ENCODE data around the gene JMJD6. TPM values are rescaled to one million over a fixed set of nuclear protein-coding genes. Genes with fewer than 3 reads are reported as not detected.
A peak's percentile ranks its signal among the peaks of the same experiment; 100 is the strongest.
"Not testable (repeated sequence)": the region's sequence is repeated elsewhere in the genome, so short reads cannot be mapped to it uniquely, and the experiment has no call there.

Gene JMJD6
- total RNA-seq, 1 donor from 2014 or later = 86.3 TPM

DNA sequence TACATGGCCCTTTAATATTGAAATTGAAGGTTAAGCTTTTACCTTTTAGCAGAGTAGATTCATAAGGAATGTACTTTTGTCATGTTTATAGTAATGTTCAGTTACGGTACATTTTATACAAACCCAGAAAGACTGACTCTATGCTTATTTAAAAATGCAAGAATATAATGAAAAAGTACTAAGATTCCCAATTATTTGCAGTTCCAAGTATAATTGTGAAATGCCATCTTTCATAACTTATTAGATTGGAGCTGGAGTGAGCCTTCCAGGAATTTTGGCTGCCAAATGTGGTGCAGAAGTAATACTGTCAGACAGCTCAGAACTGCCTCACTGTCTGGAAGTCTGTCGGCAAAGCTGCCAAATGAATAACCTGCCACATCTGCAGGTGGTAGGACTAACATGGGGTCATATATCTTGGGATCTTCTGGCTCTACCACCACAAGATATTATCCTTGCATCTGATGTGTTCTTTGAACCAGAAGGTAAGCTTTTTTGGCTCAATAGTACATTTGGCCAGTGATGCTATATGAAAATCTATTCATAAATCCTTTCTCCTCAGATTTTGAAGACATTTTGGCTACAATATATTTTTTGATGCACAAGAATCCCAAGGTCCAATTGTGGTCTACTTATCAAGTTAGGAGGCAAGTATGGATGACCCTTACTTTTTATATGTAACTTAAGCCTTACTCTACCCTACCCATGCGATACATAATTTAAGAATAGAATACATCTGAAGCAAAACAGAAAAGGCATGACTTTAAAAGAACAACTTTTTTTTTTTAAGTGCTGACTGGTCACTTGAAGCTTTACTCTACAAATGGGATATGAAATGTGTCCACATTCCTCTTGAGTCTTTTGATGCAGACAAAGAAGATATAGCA, 6.6 kb upstream of the JMJD6 start:
- no peak for DNase-seq
- peak overlapping the region; percentile 92 for H3K4me3 Mint-ChIP-seq
- H3K36me3 Mint-ChIP-seq (ENCODE audit: low read depth) = peaks cover 64% of the 10 kb centered on the region
- intact Hi-C loops (cut with micrococcal nuclease) = loop anchor here (10.0 kb wide), 1 partner anchor 658 kb away; the partner anchor contains the start of genes GALR2, SRP68 and ZACN
- no peaks in the 10 kb centered on the region for H3K27me3 Mint-ChIP-seq
- no peaks in the 10 kb centered on the region for H3K9me3 Mint-ChIP-seq
- H3K27ac Mint-ChIP-seq = peak overlapping the region; percentile 51
- peaks cover 40% of the 10 kb centered on the region for H3K4me1 Mint-ChIP-seq

DNA sequence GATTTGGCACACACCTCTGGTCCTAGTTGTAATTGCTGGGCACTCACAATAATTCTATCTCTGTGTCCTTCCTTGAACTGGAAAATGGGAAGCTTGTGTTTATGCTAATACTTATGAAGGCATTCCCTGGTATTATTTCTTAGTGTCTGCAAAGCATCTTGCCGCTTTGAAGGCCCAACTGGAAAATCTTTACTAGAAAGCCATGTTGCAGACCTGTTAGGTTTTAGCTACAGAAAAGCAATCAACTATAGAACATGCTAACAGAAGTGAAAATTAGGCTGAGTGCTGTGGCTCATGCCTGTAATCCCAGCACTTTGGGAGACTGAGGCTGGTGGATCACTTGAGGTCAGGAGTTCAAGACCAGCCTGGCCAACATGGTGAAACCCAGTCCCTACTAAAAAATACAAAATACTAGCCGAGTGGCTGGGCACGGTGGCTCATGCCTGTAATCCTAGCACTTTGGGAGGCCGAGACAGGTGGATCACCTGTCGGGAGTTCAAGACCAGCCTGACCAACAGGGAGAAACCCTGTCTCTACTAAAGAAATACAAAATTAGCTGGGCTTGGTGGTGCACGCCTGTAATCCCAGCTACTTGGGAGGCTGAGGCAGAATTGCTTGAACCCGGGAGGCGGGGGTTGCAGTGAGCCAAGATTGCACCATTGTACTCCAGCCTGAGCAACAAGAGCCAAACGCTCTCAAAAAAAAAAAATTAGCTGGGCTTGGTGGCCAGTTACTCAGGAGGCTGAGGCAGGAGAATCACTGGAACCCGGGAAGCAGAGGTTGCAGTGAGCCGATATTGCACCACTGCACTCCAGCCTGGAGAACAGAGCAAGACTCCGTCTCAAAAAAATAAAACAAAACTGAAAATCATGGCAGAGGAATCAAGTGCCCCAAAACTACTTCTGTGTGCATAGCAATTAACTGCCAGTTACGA, 5.7 kb upstream of the JMJD6 start:
- not testable (repeated sequence) for H3K9me3 Mint-ChIP-seq, H3K27me3 Mint-ChIP-seq, DNase-seq, H3K27ac Mint-ChIP-seq
- peaks cover 63% of the 10 kb centered on the region for H3K36me3 Mint-ChIP-seq (ENCODE audit: low read depth)
- intact Hi-C loops (cut with micrococcal nuclease) = loop anchor here (10.0 kb wide), 1 partner anchor 657 kb away; the partner anchor contains the start of genes GALR2, SRP68 and ZACN
- peak overlapping the region; percentile 92 for H3K4me3 Mint-ChIP-seq
- H3K4me1 Mint-ChIP-seq = peaks cover 46% of the 10 kb centered on the region

DNA sequence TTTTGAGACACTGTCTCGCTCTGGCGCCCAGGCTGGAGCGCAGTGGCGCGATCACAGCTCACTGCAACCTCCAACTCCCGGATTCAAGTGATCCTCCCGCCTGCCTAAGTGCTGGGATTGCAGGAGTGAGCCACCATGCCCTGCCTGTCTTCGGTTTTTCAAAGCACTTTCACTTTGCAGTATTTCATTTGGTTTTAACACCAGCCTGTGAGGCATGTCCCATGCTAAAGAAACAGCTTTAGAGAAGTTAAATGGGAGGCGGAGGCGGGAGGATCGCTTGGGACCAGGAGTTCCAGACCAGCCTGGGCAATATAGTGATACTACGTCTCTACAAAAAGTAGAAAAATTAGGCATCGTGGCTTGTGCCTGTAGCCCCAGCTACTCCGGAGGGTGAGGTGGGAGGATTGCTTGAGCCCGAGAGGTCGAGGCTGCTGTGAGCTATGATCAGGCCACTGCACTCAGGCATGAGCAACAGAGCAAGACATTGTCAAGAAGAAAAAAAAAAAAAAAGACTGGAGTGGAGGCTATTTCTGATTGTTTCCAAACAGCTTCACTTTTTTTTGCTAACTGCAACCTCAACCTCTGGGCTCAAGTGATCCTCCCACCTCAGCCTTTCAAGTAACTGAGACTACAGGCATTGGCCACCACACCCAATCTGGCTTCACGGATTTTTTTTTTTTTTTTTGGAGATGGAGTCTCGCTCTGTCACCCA, 1.5 kb upstream of the JMJD6 start:
- intact Hi-C loops (cut with micrococcal nuclease) = loop anchor here (2.0 to 5.0 kb wide), 2 partner anchors 269 to 413 kb away; partner anchors contain the start of gene SEC14L1
- H3K27me3 Mint-ChIP-seq = no peaks in the 10 kb centered on the region
- DNase-seq = peak; percentile 78
- H3K4me1 Mint-ChIP-seq = peaks cover 39% of the 10 kb centered on the region
- H3K27ac Mint-ChIP-seq = peak overlapping the region; percentile 97
- H3K36me3 Mint-ChIP-seq (ENCODE audit: low read depth) = peaks cover 56% of the 10 kb centered on the region
- H3K4me3 Mint-ChIP-seq = peak overlapping the region; percentile 96
- H3K9me3 Mint-ChIP-seq = no peaks in the 10 kb centered on the region

DNA sequence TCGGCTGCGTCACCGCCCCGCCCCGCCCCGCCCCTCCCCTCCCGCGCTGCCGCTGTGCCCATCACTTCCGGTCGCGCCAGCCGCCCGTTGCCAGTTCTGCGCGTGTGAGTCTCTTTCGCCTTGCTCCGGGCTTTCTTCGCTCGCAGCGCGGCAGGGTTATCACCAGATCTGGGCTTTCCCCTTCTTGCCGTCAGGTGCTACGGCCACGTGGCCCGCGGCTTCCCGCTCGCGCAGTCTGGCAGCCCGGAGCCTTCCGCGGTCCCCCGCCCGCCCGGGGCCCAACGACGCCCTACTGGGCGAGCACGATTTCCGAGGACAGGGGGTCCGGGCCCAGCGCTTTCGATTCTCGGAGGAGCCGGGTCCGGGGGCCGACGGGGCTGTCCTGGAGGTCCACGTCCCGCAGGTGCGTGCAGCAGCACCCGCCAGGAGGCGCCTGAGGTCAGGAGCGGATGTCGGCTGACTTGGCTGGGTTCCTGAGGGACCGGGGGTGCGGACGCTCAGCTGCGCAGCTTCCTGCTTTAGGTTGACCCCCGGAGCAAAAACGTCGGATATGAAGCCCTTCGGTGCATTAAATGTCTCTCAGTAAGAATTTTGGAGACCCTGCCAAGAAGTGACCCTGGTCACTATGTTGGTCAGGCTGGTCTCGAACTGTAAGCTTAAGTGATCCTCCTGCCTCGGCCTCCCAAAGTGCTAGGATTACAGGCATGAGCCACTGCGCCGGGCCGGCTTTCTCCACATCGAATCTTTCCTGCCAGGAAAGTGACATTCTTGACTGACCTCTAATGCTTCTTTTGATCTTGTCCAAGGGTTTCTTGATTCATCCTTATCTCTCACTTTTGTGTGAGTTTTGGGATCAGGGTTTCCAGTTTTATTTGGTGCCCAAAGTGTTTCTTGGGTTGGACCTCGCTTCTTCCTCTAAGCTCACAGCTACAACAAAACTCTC, 641 bp upstream of the JMJD6 start, which contains the start of gene METTL23:
Gene METTL23 (plus strand): TSS at position 64 of the 943 bp plus-strand sequence. CDS start 2,872 bp downstream, outside the sequence.
- peak within 1 kb of the TSS; percentile 96 for H3K4me3 Mint-ChIP-seq
- H3K9me3 Mint-ChIP-seq = no peaks in the 10 kb centered on the region
- H3K36me3 Mint-ChIP-seq (ENCODE audit: low read depth) = peaks cover 55% of the 10 kb centered on the region
- intact Hi-C loops (cut with micrococcal nuclease) = loop anchor here (1.0 to 5.0 kb wide), 3 partner anchors 10 to 414 kb away; partner anchors contain the start of genes SEC14L1 and SRSF2
- H3K27ac Mint-ChIP-seq = peak within 1 kb of the TSS; percentile 97
- peaks cover 37% of the 10 kb centered on the region for H3K4me1 Mint-ChIP-seq
- peak; percentile 94 for DNase-seq
- H3K27me3 Mint-ChIP-seq = no peaks in the 10 kb centered on the region

DNA sequence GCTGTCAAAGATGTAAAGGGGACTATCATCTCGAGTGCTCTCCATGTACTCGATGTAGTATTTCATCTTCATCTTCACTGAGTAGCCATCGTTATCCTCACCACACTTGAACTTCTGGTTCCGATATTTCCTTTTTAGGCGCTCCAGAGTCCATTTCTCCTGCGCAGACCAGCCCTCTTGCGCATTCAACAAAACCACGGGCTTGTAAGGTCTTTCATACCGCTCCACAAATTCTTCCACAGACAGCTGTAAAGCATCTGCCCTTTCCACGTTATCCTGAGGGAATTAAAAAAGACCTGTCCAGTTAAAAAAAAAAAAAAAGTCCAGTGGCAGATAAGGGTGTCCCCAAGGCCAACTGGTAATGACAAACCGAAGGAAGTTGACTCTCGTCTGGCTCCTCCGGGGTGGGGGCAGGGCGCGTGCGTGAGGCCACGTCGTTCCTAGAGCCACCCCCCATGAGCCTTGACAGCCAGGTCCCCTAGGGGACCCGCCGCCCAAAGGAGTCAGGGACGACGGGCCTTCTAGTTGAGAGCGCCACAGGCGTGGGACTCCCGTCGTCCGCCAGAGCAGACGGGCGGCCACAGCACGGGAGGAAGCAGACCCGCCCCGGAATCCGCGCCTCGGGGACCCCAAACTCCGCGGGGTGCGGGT, 701 bp downstream of the JMJD6 start:
- intact Hi-C loops (cut with micrococcal nuclease) = loop anchor here (1.0 to 5.0 kb wide), 3 partner anchors 12 to 415 kb away; partner anchors contain the start of genes SEC14L1 and SRSF2
- Mint-ChIP-seq H3K27me3 (no peaks in the 10 kb centered on the region), H3K9me3 (no peaks in the 10 kb centered on the region), H3K36me3 (ENCODE audit: low read depth) (peaks cover 60% of the 10 kb centered on the region), H3K4me3 (peak overlapping the region; percentile 96), H3K27ac (peak overlapping the region; percentile 93), H3K4me1 (peaks cover 40% of the 10 kb centered on the region)
- DNase-seq = peak; percentile 91

DNA sequence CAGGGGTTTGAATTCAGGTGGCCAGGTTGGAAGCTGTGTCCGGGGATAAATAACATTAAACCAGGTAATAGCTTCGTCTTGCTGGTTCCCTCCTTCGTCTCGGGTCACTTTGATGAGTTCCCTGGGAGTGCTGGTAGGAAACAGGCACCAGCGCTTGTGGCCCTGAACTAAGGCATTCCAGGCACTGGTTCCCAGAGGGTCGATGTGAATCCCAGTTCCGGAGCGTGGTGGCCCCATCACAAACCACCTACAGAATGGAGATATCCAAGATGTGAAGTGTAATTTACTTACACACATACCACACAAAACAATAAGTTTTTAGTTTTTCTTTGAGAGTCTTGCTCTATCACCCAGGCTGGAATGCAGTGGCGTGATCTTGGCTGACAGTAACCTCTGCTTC, 2.6 kb downstream of the JMJD6 start:
- intact Hi-C loops (cut with micrococcal nuclease) = no loop called here
- H3K27ac Mint-ChIP-seq = no peak overlapping the region
- DNase-seq = no peak
- H3K9me3 Mint-ChIP-seq = no peaks in the 10 kb centered on the region
- no peaks in the 10 kb centered on the region for H3K27me3 Mint-ChIP-seq
- peak overlapping the region; percentile 96 for H3K4me3 Mint-ChIP-seq
- peaks cover 32% of the 10 kb centered on the region for H3K4me1 Mint-ChIP-seq
- peaks cover 62% of the 10 kb centered on the region for H3K36me3 Mint-ChIP-seq (ENCODE audit: low read depth)

DNA sequence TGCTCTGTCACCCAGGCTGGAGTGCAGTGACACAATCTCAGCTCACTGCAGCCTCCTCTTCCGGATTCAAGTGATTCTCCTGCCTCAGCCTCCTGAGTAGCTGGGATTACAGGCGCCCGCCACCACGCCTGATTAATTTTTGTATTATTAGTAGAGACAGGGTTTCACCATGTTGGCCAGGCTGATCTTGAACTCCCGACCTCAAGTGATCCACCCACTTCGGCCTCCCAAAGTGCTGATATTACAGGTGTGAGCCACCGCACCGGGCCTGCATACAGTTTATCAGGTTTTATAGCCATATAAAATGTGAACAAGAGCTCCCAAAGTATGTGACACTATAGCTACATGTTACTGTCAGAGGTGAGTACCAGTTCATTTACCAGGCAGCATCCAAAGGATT, 3.4 kb downstream of the JMJD6 start:
- H3K9me3 Mint-ChIP-seq; H3K27ac Mint-ChIP-seq; H3K27me3 Mint-ChIP-seq; DNase-seq; intact Hi-C loops (cut with micrococcal nuclease): not testable (repeated sequence)
- H3K4me1 Mint-ChIP-seq = peaks cover 28% of the 10 kb centered on the region
- peaks cover 66% of the 10 kb centered on the region for H3K36me3 Mint-ChIP-seq (ENCODE audit: low read depth)
- peak overlapping the region; percentile 10 for H3K4me3 Mint-ChIP-seq

DNA sequence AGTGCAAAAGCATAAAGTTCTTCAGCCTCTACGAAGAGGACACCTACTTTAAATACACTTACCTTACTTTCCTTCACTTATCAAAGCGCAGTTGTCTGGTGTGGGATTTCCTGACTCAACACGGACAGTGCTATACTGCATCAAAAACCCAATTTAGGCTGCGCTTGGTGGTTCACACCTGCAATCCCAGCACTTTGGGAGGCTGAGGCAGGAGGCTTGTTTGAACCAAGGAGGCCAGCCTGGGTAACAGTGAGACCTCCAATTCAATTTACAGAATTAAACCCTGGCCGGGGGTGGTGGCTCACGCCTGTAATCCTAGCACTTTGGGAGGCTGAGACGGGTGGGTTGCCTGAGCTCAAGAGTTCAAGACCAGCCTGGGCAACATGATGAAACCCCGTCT, 4.1 kb downstream of the JMJD6 start:
- no peak for DNase-seq
- peaks cover 69% of the 10 kb centered on the region for H3K36me3 Mint-ChIP-seq (ENCODE audit: low read depth)
- H3K27me3 Mint-ChIP-seq = no peaks in the 10 kb centered on the region
- peaks cover 22% of the 10 kb centered on the region for H3K4me1 Mint-ChIP-seq
- no peaks in the 10 kb centered on the region for H3K9me3 Mint-ChIP-seq
- no peak overlapping the region for H3K4me3 Mint-ChIP-seq
- intact Hi-C loops (cut with micrococcal nuclease) = no loop called here
- no peak overlapping the region for H3K27ac Mint-ChIP-seq

DNA sequence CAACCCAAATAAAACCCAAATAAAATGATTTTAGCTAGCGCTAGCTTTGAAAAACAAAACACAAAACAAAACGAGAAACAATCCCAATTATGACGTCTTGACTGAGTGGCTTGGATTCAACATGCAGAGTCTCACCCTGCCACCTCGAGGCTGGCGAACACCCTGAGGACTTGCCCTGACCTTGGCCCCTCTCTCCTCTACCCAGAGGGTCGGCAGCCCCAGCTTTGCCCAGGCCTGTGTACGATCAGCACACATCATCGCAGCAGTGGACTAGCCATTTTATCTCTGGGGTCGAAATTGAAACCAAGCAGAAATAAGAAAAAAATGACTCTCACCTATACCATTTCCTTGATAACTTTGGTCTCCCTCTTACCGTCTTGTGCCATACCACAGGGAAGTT, 4.9 kb downstream of the JMJD6 start:
- peaks cover 22% of the 10 kb centered on the region for H3K4me1 Mint-ChIP-seq
- H3K36me3 Mint-ChIP-seq (ENCODE audit: low read depth) = peaks cover 74% of the 10 kb centered on the region
- H3K9me3 Mint-ChIP-seq = no peaks in the 10 kb centered on the region
- intact Hi-C loops (cut with micrococcal nuclease) = no loop called here
- DNase-seq = no peak
- no peaks in the 10 kb centered on the region for H3K27me3 Mint-ChIP-seq
- H3K27ac Mint-ChIP-seq = no peak overlapping the region
- H3K4me3 Mint-ChIP-seq = no peak overlapping the region

DNA sequence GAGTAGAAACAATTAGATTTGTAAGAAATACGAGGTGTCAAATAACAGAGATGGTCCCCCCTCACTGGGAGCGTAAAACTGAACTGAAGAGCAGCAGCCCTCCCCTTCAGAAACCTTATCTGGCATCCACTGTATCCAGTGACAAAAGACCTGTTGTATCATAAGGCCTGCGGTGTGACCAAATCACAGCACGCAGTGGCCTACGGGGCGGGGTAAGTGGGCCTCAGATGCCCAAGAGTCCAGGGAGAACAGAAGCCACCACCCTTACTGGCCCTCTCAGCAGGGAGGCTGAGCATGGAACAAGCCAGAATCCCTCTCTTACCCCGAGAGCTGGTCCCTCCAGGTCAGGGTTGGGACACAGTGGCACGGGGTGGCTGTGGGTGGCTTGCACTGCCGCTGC, 5.5 kb downstream of the JMJD6 start:
- Mint-ChIP-seq H3K4me1 (peaks cover 27% of the 10 kb centered on the region), H3K4me3 (no peak overlapping the region), H3K27ac (no peak overlapping the region), H3K27me3 (no peaks in the 10 kb centered on the region), H3K9me3 (no peaks in the 10 kb centered on the region), H3K36me3 (ENCODE audit: low read depth) (peaks cover 76% of the 10 kb centered on the region)
- no peak for DNase-seq
- intact Hi-C loops (cut with micrococcal nuclease) = no loop called here

DNA sequence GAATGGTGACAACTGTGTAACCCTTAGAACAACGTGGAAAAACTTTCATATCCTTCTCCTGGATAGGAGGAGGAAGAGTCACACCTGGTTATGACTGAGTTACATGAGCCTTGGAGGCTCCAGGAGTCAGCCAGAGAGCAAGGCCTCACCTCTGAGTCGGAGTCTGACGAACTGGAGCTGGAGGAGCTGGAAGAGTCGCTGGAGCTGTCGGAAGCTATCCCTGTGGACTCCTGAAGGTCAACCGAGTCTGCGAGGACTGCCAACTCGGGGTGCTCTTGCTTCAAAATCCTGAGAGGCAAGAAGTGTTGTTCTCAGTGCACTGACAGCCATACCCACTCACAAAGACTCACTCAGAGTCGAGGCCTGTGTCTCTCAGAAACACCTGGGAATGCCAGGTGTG, 6.2 kb downstream of the JMJD6 start:
- DNase-seq = no peak
- Mint-ChIP-seq H3K9me3 (no peaks in the 10 kb centered on the region), H3K4me3 (no peak overlapping the region), H3K4me1 (peaks cover 29% of the 10 kb centered on the region), H3K27me3 (no peaks in the 10 kb centered on the region), H3K27ac (no peak overlapping the region), H3K36me3 (ENCODE audit: low read depth) (peaks cover 77% of the 10 kb centered on the region)
- intact Hi-C loops (cut with micrococcal nuclease) = no loop called here

DNA sequence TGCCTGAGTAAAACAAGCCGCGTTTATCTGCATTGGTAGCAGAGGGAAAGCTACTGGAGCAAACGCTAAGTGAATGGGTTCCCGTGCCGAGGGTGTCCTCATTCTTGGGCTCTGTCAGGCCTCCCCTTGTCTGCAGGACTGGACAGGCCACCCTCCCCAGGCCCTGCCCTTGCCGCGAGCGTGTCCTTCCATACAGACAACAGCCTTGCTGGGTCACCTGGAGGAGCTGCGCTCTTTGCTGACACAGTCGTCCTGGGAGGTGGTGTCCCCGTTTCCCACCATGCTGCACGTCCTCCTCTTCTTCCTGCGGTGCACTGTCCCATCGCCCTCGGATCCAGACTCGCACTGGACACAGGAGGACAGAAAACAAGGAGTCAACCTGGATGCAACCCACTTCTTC, 7.9 kb downstream of the JMJD6 start:
- Mint-ChIP-seq H3K27ac (no peak overlapping the region), H3K36me3 (ENCODE audit: low read depth) (peaks cover 76% of the 10 kb centered on the region)

More for the DNA sequence above, 7.9 kb downstream of the JMJD6 start:
- H3K4me3 Mint-ChIP-seq = no peak overlapping the region
- H3K9me3 Mint-ChIP-seq = no peaks in the 10 kb centered on the region
- H3K27me3 Mint-ChIP-seq = no peaks in the 10 kb centered on the region
- intact Hi-C loops (cut with micrococcal nuclease) = no loop called here
- H3K4me1 Mint-ChIP-seq = peaks cover 34% of the 10 kb centered on the region
- no peak for DNase-seq
